G401.6 (cell line): ENCODE data around the gene KCNK6.

ENCODE experiments used
- FAIRE-seq: peaks from 2 replicates; lab custom pipeline; 2012; peaks lifted over from hg19 to GRCh38; lab: Jason Lieb, UNC

The KCNK6 gene

DNA sequence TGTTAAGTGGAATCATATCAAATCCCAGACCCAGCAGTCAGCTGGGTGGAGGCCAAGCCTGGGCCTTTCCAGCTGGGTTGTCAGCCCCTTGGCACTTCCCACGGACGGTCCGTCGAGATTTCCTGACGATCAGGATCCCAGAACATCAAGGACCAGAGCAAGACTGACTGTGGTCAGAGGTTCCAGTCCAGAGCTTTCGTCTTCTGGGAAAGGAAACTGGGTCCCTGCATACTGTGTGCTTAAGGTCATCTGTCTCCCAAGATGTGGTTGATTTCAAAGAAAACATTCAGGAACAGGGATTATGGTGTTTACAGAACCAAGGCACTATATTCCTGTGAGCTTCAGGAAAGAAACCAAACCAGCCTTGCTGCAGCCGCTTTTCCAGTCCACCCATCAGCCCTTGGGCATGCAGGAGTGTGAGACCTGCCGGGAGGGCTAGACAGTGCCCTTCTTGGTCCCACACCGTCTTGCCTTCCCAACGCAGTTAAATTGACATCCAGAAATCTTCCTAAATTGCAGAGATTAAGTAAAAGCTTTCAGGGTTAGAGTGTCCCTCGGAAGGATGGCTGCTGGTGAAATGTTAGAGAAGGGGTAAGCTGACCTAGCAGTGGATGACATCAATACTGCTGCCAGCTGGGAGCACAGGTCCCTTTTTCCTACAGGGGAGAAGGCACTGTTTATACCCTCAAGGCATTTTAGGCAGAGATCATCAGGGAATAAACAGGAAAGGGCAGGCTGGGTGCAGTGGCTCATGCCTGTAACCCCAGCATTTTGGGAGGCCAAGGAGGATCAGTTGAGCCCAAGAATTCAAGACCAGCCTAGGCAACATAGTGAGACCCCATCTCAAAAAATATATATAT, 20.6 kb upstream of the KCNK6 start:
- no peak for FAIRE-seq

- FAIRE-seq, result no peak
These were observed 15.9 kb upstream of the KCNK6 start, which contains the start of gene C19orf33 for GRCh38 chr19:38303517-38304351. TSS of gene C19orf33 (plus strand) at chr19:38304251. CDS start at chr19:38304262, 11 bp downstream.

GRCh38 chr19:38304352-38304865, 15.2 kb upstream of the KCNK6 start:
- FAIRE-seq, result no peak

DNA sequence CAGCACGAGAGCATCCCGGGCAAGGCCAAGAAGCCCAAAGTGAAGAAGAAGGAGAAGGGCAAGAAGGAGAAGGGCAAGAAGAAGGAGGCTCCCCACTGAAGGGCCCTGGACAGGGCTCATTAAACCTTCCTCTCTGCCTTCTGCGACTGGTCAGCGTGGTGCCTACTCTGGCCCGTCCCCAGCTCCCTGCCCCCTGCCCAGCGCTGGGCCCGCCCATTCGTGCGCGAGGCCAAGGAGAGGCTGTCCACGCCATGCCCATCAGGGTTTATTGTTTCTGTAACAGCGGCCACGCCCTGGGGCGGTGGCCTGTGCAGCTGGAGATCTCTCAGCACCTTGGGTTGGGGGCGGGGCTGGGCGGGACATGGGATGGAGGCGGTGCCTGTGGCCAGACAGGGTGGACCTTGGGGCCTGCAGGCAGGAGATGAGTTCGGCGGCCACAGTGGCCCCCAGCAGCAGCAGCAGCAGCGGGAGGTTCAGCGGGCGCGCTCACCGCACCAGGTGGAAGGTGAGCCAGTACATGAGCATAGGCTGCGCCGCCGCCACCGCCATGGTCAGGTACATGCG, 14.7 kb upstream of the KCNK6 start:
- no peak for FAIRE-seq

DNA sequence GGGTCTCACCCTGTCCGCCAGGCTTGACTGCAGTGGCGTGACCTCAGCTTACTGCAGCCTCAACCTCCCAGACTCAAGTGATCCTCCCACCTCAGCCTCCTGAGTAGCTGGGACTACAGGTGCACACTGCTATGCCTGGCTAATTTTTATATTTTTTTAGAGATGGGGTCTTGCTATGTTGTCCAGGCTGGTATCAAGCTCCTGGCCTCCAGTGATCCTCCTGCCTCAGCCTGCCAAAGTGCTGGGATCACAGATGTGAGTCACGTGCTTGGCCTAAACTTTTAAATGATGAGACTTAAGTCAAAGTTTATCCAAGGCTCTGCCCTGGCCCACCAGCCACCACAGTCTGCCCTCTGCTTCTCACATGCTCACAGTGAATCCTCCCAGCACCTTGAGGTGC, 13.4 kb upstream of the KCNK6 start:
- FAIRE-seq, result no peak

GRCh38 chr19:38307076-38307475, 12.6 kb upstream of the KCNK6 start:
- FAIRE-seq, result no peak

- FAIRE-seq, result no peak
These were observed 12.0 kb upstream of the KCNK6 start for GRCh38 chr19:38307597-38307996.

- no peak for FAIRE-seq
These were observed 11.5 kb upstream of the KCNK6 start for GRCh38 chr19:38308006-38308766.

DNA sequence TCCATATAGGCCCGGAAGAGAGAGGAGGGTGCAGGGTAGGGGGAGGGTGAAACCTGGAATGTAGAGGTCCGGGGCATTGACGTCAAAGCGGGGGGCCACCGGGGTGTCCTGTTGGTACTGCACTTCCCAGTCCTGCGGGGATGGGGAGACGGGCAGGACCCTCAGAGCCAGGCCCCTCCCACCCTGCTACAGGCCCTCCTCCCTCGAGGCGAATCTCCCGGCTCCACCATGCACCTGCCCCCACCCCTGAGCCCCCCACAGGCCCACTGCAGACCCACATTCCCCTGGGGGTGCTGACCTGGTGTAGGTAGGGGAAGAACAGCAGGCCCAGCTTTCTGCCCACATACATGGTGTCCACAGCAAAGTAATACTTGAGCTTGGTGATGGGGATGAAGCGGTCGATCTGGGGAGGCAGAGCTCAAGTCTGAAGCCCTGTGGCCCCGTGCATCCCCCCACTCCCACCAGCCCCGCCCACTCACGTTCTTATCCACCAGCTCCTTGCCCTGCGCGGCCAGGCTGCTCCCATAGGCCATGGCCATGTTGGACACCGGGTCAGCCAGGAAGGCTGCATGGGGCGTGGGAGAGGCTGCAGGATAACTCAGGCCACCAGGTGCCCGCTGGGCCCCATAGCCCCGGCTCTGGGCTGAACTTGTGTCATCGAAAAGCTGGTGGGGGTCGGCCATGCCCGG, 10.6 kb upstream of the KCNK6 start:
- no peak for FAIRE-seq

GRCh38 chr19:38309615-38310278, 9.9 kb upstream of the KCNK6 start:
- FAIRE-seq, result no peak

DNA sequence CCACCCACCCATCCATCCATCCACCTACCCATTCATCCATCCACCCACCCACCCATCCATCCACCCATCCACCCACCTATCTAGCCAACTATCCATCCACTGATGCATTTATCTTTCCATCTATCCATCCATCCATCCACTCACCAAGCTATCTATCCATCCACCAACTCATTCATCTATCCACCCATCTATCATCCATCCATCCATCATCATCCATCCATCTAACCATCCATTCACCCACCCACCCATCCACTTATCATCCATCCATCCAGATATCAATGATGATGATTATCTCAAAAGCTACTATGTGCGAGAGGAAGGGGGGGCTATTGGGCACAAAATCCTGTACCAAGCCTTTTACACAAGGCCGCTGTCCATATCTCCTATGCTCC, 9.4 kb upstream of the KCNK6 start:
- FAIRE-seq, result no peak

GRCh38 chr19:38310986-38311385, 8.7 kb upstream of the KCNK6 start:
- FAIRE-seq, result no peak

DNA sequence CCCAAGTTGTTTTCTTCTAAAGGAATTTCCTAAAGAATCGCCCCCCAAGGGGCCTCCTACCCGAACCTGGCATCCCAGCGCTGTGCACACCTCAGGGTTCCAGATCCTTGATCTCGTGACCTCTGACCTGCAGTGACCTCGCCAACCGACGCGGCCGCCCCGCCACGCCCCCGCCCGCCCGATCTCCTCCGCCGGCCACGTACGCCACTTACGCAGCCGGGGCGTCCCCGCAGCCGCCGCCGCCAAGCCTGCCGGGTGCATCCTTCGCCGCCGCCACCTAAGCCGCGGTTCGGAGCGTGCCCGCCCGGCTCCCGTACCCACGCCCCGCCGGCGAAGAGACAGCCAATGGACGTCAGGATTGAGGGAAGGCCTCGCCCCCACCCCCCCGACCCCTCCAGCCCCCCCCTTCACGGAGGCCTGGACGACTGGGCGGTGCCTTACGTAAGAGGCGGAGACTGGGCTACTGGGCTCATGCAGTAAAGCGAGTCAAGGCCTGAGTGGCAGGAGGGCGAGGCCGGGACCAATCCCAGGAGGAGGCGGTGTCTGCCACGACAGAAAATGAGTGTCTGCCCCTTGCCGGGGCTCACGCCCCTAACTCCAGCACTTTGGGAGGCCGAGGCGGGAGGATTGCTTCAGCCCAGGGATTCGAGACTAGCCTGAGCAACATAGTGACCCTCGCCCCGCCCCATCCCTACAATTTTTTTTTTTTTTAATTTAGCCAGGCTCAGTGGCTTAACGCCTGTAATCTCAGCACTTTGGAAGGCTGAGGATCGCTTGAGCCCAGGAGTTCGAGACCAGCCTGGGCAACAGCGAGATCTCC, 3.8 kb upstream of the KCNK6 start, which contains the start of gene YIF1B:
Gene YIF1B, minus strand, starts transcription at position 291 of the 820 bp plus-strand sequence. Its CDS starts 30 bp downstream, at position 261.
- peak; percentile 91 for FAIRE-seq

DNA sequence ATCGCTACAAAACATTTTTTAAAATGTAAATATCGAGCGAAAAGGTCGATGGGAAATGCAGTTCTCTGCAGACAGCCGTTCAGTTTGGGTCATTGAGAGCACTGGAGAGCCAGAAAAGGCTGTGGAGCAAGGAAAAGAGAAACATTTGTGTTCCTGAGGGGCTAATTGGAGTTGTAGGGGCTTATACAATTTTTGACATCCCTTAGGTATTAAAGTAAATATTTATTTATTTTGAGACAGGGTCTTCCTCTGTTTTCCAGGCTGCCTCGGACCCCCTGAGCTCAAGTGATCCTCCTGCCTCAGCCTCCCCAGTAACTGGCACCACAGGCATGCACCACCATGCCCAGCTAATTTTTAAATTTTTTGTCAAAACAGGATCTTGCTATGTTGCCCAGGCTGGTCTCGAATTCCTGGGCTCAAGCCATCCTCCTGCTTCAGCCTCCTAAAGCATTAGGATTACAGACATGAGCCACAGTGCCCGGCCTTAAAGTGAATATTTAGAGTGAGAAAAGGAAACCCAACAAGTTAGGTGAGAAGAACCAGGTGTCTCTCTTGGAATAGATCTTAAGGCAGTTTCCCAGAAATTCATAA, 3.1 kb upstream of the KCNK6 start:
- FAIRE-seq, result no peak

DNA sequence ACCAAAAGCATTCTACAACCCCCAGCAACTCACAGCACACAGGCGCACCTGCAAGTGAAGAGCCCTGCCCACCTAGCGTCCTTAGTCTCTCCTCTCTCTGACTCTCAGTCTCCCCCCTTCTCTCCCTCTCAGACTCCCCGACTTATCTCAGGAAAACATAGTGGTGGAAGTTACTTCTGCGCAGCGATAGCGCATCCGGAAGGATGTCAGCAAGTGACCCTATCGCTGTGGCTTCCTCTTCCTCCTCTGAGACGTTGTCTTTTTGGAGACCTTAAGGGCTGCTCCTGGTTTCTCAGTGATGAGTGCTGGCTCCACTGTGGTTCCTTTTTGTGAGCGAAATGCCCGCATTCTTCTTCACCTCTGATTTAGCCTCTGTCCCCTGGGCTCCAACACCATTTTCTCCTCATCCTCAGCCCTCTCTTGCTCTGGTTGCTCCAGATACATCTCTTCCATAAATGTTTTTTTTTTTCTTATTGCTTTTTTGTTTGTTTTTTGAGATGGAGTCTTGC, 2.5 kb upstream of the KCNK6 start:
- no peak for FAIRE-seq

- FAIRE-seq, result no peak
These were observed 985 bp upstream of the KCNK6 start for GRCh38 chr19:38318660-38319059.

DNA sequence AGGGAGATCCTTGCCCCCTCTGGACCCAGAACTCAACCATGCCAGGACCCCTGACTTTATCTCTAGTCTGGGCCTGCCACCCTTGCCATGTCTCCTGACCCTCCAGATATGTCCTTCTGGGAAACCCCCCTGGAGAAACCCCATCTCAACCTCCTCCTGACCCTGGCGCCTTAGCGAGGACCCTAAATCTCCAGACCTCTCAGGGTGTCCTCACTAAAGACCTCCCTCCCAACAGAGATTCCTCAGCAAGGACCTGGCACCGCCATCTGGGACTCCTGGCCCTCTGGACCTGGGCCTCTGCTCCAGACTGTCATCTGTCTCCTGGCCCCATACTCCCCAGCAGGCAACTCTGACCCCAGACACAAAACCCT, 1.3 kb downstream of the KCNK6 start:
- FAIRE-seq, result no peak

DNA sequence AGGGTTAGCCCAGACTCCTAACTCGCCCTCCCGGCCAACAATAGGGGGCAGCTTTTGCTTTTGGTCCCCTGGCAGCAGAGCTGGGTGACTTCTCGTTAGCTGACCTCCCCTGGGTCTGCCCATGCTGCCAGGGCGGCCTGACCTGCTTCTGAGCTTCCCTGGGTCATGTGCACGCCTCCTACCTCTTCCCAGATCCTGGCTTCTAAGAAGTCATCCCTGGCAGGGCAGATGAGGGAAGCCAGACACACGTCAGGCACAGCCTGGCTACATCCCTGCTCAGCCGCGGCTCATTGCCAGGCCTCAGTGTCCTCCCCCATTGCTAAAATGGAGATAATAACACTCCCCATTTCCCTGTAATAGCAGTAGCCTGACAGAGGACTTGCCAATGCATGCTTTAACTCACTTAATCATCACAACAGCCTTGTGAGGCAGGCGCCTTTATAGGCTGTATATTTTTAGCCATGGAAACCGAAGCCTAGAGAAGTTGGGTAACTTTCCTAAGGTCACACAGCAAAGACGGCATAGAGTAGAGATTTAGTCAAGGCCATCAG, 2.1 kb downstream of the KCNK6 start:
- FAIRE-seq, result no peak

GRCh38 chr19:38323291-38323690, 3.6 kb downstream of the KCNK6 start:
- no peak for FAIRE-seq
